Neural progenitor cell (in vitro differentiated cells): ENCODE data around the gene TRABD2B. TPM values are rescaled to one million over a fixed set of nuclear protein-coding genes. Genes with fewer than 3 reads are reported as not detected.

Source experiments
- DNase-seq: peaks from one replicate; pipeline ENCODE4 v3.0.0-alpha.2; 2016; ENCODE audit warnings: low spot score
- H2AFZ ChIP-seq: fragments of 200-600 bp; sonication (generic); replicated peaks from 2 replicates; pipeline ENCODE4 v1.6.1; 2016; ENCODE audit warnings: antibody characterized with exemption
- H3F3A ChIP-seq: fragments of 200-600 bp; sonication (generic); 2 replicates; pipeline ENCODE4 v1.6.1; 2016; ENCODE audit warnings: antibody characterized with exemption, low read depth
- H3K27ac ChIP-seq: fragments of 200-600 bp; sonication (generic); 2 replicates; pipeline ENCODE4 v1.5.1; 2016; ENCODE audit warnings: mild to moderate bottlenecking
- H3K27me3 ChIP-seq: fragments of 200-600 bp; sonication (generic); 2 replicates; pipeline ENCODE4 v1.6.1; 2016; ENCODE audit warnings: mild to moderate bottlenecking, moderate library complexity
- H3K36me3 ChIP-seq: fragments of 200-600 bp; sonication (generic); 2 replicates; pipeline ENCODE4 v1.5.1; 2016
- H3K4me1 ChIP-seq: fragments of 200-600 bp; sonication (generic); 2 replicates; pipeline ENCODE4 v1.6.1; 2016; ENCODE audit warnings: mixed run types
- H3K4me2 ChIP-seq: fragments of 200-600 bp; sonication (generic); 2 replicates; pipeline ENCODE4 v1.6.1; 2016
- H3K4me3 ChIP-seq: fragments of 200-600 bp; sonication (generic); 2 replicates; pipeline ENCODE4 v1.5.1; 2016
- H3K79me2 ChIP-seq: fragments of 200-600 bp; sonication (generic); 2 replicates; pipeline ENCODE4 v1.6.1; 2016; ENCODE audit warnings: low read depth
- H3K9ac ChIP-seq: fragments of 200-600 bp; sonication (generic); 2 replicates; pipeline ENCODE4 v1.6.1; 2016
- H3K9me3 ChIP-seq: fragments of 200-600 bp; sonication (generic); 2 replicates; pipeline ENCODE4 v1.5.1; 2016; ENCODE audit warnings: low read depth
- H4K20me1 ChIP-seq: fragments of 200-600 bp; sonication (generic); 2 replicates; pipeline ENCODE4 v1.6.1; 2016; ENCODE audit warnings: low read depth
- H3K27ac Mint-ChIP-seq: 3 replicates; pipeline ENCODE4 v1.8.0; 2021; ENCODE audit warnings: mixed read lengths
- H3K27me3 Mint-ChIP-seq: 2 replicates; pipeline ENCODE4 v1.8.0; 2022; ENCODE audit warnings: low read depth, mild to moderate bottlenecking, inconsistent platforms, moderate library complexity, mixed read lengths; ENCODE audit not compliant: insufficient read depth
- H3K36me3 Mint-ChIP-seq: 3 replicates; pipeline ENCODE4 v1.8.0; 2021; ENCODE audit warnings: mixed read lengths
- H3K4me1 Mint-ChIP-seq: 3 replicates; pipeline ENCODE4 v1.8.0; 2021; ENCODE audit warnings: mixed read lengths
- H3K4me3 Mint-ChIP-seq: 3 replicates; pipeline ENCODE4 v1.8.0; 2021; ENCODE audit warnings: mild to moderate bottlenecking, moderate library complexity, mixed read lengths
- H3K9me3 Mint-ChIP-seq: 3 replicates; pipeline ENCODE4 v1.8.0; 2020; ENCODE audit warnings: mixed read lengths
- EZH2 ChIP-seq: fragments of 200-600 bp; sonication (generic); IDR thresholded peaks from 2 replicates; pipeline ENCODE4 v1.6.1; 2017; ENCODE audit warnings: antibody characterized with exemption, mild to moderate bottlenecking, moderate library complexity
- EZH2phosphoT487 ChIP-seq: fragments of 200-600 bp; sonication (generic); IDR thresholded peaks from 2 replicates; pipeline ENCODE4 v1.6.1; 2017; ENCODE audit warnings: antibody characterized with exemption
- total RNA-seq: library from RNA; depleted of rRNA; stranded (reverse); fragments of >200 nt; gene quantifications from 2 replicates; pipeline ENCODE4 v1.2.3, GENCODE V29; 2015; ENCODE audit warnings: low replicate concordance
- TF ChIP-seq, protein P1 (sequence below): fragments of 200-600 bp; sonication (generic); IDR thresholded peaks from 2 replicates; pipeline ENCODE4 v1.5.1; 2017; ENCODE audit warnings: antibody characterized with exemption, mild to moderate bottlenecking

Gene TRABD2B
- total RNA-seq, 1 donor from 2014 or later: 0.09 TPM

DNA sequence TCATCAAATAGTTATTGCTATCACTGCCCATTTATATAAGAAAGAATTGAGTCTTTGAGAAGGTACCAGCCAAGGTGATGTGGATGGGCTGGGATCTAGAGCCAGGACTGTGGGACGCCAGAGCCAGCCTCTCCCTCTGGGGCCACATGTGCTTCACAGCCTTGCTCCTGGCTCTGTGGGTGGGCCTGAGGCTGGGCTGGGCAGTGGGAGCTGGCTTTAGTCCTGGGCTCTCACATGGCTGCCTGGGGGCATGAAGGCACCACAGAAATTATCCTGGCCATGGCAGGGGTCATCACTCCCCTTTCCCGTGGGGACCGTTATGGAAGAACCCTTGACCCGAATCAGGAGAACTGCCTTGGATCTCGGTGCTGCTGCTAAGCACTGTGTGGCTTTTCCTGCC lies 203.1 kb downstream of the TRABD2B start:
- H4K20me1 ChIP-seq: no peaks in the 10 kb centered on the region
- H3K36me3 Mint-ChIP-seq: peaks cover 24% of the 10 kb centered on the region
- H3K9me3 Mint-ChIP-seq: no peaks in the 10 kb centered on the region

DNA sequence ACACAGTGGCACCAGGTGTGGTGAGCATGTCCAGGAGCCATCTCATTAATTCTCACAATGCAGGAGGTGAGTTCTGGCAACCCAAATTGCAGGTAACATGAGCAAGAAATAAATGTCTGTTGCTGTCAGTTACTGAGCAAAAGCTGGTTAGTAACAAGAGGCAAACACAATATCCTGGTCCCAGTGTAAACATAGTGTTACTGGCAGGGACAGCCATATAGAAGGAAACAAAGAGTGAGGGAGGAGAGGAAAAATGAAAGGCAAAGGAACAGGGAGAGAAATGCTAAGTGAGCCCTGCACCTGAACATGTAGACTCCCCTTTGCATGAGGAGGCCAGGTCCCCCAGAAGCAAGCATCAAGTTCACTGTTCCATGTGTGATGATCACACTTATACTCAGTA lies 203.6 kb downstream of the TRABD2B start:
- no peaks in the 10 kb centered on the region for H3K27me3 ChIP-seq
- no peak overlapping the region for H3K4me3 Mint-ChIP-seq
- H3K9me3 Mint-ChIP-seq: no peaks in the 10 kb centered on the region
- no peak overlapping the region for H3K27ac Mint-ChIP-seq
- no peaks in the 10 kb centered on the region for H3K79me2 ChIP-seq
- peaks cover 3% of the 10 kb centered on the region for H3K27me3 Mint-ChIP-seq
- no peaks in the 10 kb centered on the region for H4K20me1 ChIP-seq
- H3K27ac ChIP-seq: no peak overlapping the region
- no peak overlapping the region for H3K9ac ChIP-seq
- H3K9me3 ChIP-seq: no peaks in the 10 kb centered on the region
- no peaks in the 10 kb centered on the region for H3K4me1 Mint-ChIP-seq
- no peak overlapping the region for H3K4me2 ChIP-seq
- no peaks in the 10 kb centered on the region for H3F3A ChIP-seq
- no peak for DNase-seq
- no peak overlapping the region for H2AFZ ChIP-seq
- no peaks in the 10 kb centered on the region for H3K36me3 ChIP-seq
- no peak overlapping the region for H3K4me3 ChIP-seq
- no peaks in the 10 kb centered on the region for H3K4me1 ChIP-seq
- H3K36me3 Mint-ChIP-seq: peaks cover 24% of the 10 kb centered on the region
- TF ChIP-seq EZH2: no peak
- TF ChIP-seq EZH2phosphoT487: no peak
- TF ChIP-seq, protein P1, sequence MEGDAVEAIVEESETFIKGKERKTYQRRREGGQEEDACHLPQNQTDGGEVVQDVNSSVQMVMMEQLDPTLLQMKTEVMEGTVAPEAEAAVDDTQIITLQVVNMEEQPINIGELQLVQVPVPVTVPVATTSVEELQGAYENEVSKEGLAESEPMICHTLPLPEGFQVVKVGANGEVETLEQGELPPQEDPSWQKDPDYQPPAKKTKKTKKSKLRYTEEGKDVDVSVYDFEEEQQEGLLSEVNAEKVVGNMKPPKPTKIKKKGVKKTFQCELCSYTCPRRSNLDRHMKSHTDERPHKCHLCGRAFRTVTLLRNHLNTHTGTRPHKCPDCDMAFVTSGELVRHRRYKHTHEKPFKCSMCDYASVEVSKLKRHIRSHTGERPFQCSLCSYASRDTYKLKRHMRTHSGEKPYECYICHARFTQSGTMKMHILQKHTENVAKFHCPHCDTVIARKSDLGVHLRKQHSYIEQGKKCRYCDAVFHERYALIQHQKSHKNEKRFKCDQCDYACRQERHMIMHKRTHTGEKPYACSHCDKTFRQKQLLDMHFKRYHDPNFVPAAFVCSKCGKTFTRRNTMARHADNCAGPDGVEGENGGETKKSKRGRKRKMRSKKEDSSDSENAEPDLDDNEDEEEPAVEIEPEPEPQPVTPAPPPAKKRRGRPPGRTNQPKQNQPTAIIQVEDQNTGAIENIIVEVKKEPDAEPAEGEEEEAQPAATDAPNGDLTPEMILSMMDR: no peak

More for the DNA sequence above, 203.1 kb downstream of the TRABD2B start:
- Histone ChIP-seq H3K9ac (no peak overlapping the region), H3K79me2 (no peaks in the 10 kb centered on the region), H3K4me3 (no peak overlapping the region), H3K4me1 (no peaks in the 10 kb centered on the region), H3K9me3 (no peaks in the 10 kb centered on the region), H3F3A (no peaks in the 10 kb centered on the region), H3K27me3 (no peaks in the 10 kb centered on the region), H3K27ac (no peak overlapping the region), H3K36me3 (no peaks in the 10 kb centered on the region), H3K4me2 (no peak overlapping the region), H2AFZ (no peak overlapping the region)
- Mint-ChIP-seq H3K4me3 (no peak overlapping the region), H3K27me3 (peaks cover 3% of the 10 kb centered on the region), H3K4me1 (no peaks in the 10 kb centered on the region), H3K27ac (no peak overlapping the region)
- TF ChIP-seq, protein P1: no peak
- no peak for DNase-seq

DNA sequence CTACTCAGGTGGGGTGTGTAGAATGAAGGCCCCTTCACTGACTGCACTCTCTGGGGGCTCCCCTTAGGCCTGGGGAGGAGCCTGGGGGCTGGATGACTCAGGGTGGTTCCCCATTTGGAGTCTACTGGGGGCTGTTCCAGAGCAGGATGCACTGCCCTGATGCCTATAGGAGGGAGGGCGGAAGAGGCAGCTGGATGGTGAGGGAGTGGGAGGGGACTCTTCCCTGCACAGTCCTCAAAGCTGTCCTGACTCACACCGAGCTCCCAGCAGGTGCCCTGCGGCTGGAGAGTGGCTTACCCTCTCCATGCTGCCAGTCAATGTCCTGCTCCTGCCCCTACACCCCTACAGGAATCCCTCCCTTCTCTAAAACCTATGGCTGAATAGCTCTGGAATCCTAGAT lies 204.4 kb downstream of the TRABD2B start:
- no peaks in the 10 kb centered on the region for H3K36me3 ChIP-seq
- H3K9ac ChIP-seq: no peak overlapping the region
- H3K36me3 Mint-ChIP-seq: peaks cover 23% of the 10 kb centered on the region
- H3K4me1 Mint-ChIP-seq: no peaks in the 10 kb centered on the region
- TF ChIP-seq, protein P1: no peak
- TF ChIP-seq EZH2phosphoT487: no peak
- no peak for TF ChIP-seq EZH2
- H3F3A ChIP-seq: no peaks in the 10 kb centered on the region
- H3K27ac ChIP-seq: no peak overlapping the region
- H3K4me3 Mint-ChIP-seq: no peak overlapping the region
- H3K79me2 ChIP-seq: no peaks in the 10 kb centered on the region
- H3K9me3 Mint-ChIP-seq: no peaks in the 10 kb centered on the region
- H3K4me3 ChIP-seq: no peak overlapping the region
- no peak for DNase-seq
- H3K4me2 ChIP-seq: no peak overlapping the region
- no peaks in the 10 kb centered on the region for H3K27me3 ChIP-seq
- no peak overlapping the region for H2AFZ ChIP-seq
- no peaks in the 10 kb centered on the region for H3K9me3 ChIP-seq
- H3K27me3 Mint-ChIP-seq: peaks cover 5% of the 10 kb centered on the region
- no peaks in the 10 kb centered on the region for H3K4me1 ChIP-seq
- H4K20me1 ChIP-seq: no peaks in the 10 kb centered on the region
- H3K27ac Mint-ChIP-seq: no peak overlapping the region
